VCaP (cell line): ENCODE data around the gene ZCCHC14.

Experiments
- H3K27ac ChIP-seq: fragments of 450-650 bp; 2 replicates; pipeline ENCODE4 v1.5.1; 2017
- TF ChIP-seq, protein P1 (sequence below): fragments of 450-650 bp; conservative IDR thresholded peaks from 2 replicates; pipeline ENCODE4 v1.5.1; 2017; ENCODE audit warnings: mild to moderate bottlenecking, moderate library complexity

ZCCHC14 gene

DNA sequence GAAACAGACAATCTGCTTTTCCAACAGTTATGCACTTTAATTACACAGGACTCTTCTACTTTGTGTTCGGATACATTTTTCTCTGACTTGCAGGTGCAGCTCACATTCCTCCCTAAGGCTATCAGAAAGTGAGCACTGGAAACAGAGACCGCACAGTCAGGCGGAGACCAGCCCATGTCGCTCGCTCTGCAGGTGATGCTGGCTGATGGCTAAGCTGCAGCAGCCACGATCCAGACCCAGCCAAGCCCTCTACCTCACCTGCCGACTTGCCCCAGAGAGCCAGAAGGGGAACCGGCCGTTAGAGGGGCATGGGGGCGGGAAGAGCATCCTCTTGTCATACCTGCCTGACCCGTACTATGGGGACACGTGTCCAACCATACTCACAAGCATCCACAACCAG, 66.9 kb downstream of the ZCCHC14 start:
- TF ChIP-seq, protein P1, sequence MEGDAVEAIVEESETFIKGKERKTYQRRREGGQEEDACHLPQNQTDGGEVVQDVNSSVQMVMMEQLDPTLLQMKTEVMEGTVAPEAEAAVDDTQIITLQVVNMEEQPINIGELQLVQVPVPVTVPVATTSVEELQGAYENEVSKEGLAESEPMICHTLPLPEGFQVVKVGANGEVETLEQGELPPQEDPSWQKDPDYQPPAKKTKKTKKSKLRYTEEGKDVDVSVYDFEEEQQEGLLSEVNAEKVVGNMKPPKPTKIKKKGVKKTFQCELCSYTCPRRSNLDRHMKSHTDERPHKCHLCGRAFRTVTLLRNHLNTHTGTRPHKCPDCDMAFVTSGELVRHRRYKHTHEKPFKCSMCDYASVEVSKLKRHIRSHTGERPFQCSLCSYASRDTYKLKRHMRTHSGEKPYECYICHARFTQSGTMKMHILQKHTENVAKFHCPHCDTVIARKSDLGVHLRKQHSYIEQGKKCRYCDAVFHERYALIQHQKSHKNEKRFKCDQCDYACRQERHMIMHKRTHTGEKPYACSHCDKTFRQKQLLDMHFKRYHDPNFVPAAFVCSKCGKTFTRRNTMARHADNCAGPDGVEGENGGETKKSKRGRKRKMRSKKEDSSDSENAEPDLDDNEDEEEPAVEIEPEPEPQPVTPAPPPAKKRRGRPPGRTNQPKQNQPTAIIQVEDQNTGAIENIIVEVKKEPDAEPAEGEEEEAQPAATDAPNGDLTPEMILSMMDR = no peak
- H3K27ac ChIP-seq = no peak overlapping the region

GRCh38 chr16:87424266-87424665, 68.6 kb downstream of the ZCCHC14 start:
- H3K27ac ChIP-seq = no peak overlapping the region
- TF ChIP-seq, protein P1 = no peak

DNA sequence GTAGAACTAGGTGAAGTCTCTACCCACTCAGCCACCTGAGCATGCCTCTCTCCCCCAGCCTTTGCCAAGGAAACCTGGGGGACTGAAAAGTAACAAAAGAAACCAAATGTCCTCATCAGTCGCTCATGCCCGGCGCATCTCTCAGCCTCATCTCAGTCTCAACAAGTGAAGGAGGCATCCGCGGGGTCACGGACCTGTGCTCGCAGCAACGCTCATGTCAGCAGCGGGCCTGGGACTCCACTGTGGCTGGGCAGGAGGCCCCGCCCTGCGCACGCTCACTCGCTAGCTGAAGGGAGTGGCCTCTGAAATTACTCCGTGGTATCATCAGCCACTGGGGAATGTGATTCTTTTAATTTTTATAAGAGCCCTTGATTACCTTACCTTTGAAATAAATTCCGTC, 69.4 kb downstream of the ZCCHC14 start:
- H3K27ac ChIP-seq = no peak overlapping the region
- TF ChIP-seq, protein P1 = no peak

DNA sequence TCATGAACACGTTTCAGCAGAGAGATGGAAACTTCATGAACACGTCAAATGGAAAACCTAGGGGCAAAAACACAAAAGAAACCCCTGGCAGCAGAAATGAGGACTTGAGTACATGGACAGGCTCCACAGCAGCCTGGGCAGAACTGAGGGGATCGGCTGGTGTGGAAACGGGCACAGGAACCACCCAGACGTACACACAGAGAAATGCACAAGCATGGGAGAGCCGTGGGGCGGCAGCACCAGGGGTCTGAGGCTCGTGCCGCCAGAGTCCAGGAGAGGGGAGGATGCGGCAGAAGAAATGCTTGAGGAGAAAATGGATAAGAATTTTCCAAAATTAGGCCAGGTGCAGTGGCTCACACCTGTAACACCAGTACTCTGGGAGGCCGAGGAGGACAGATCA, 70.7 kb downstream of the ZCCHC14 start:
- TF ChIP-seq, protein P1 = no peak

DNA sequence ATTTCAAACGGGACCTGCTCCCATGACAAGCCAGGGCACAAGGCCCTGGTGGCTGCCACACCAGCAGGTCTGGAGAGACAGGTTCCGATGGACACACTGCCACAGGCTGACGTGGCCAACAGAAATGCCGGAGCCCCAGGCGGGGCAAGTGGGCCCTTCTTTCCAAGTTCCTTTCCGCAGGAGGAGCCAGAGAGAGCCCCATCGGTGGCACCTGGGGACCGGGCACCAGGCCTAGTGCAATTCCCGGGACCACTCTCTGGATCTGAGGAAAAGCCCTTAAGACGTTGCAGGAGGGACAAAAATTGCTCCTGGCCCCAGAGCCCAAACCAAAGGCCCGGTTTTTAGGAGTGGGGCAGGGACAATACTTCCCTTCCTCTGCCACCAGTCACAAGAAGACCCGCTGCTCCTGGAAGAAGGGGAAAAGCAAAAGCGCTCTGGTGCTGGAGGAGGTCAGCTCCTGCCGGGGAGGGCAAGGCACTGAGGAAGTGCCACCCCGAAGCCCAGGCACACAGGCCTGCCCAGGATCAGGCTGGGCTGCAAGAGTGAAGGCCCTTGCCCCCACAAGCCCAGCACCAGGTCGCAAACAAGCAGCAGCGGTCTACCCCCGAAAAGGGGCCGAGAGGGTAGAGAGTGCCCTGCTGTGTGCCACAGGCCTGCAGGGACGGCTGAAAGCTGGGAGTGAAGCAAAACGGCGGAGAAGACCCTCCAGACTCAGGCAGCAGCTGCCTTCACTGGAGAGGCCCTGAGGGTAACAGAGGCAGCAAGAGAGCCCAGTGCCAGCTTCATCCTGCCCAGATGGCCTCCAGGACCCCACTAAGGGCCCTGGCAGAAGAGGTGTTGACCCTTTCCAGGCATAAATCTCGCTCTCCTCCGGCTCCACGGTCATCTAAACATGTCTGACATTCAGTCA, 71.6 kb downstream of the ZCCHC14 start:
- no peak overlapping the region for H3K27ac ChIP-seq
- TF ChIP-seq, protein P1 = no peak

More for the DNA sequence above, 70.7 kb downstream of the ZCCHC14 start:
- H3K27ac ChIP-seq = no peak overlapping the region

DNA sequence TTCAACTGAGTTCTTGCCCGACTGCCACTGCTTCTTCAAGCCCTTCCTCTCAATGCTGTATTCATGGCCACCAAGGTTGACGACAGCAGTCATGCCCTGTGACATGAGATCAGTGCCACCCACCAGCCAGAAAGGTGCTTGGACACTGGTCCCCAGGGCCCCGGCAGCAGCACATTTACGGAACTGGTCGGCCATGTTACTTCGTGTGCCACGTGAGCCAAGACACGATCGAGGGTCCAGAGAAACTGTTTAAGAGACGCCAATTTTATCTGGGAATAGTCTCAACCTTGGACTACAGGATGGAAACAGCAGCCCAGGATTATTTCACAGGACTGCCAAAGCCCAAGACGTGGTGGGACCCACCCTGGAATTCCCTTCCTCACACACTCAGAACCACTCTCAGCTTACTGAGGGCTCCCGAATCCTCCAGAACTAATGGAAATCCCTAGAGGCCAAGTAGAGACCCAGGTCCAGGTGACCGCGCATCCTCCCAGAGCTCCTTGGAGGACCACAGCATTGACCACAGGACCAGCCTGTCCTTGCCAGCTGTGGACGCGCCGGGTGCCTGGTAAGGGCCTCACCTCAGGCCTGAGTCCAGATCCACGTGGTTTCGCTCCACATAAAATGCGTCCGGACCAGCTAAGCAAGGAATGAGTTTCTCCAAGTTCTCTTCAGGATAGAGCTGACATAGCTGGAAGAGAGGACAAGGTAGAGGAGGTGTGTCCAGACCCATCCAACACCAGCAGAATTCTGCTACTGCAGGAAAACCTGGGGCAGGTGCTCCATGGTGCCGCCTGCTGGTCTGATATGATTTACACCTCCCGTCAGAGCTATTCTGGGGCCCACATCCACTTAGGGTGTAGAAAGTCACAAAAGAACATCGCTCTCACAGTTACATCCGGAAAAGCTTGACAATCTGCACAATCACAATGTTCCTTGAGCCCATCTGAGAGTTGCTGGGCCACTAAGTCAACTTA, 72.5 kb downstream of the ZCCHC14 start:
- H3K27ac ChIP-seq = no peak overlapping the region
- TF ChIP-seq, protein P1 = no peak

DNA sequence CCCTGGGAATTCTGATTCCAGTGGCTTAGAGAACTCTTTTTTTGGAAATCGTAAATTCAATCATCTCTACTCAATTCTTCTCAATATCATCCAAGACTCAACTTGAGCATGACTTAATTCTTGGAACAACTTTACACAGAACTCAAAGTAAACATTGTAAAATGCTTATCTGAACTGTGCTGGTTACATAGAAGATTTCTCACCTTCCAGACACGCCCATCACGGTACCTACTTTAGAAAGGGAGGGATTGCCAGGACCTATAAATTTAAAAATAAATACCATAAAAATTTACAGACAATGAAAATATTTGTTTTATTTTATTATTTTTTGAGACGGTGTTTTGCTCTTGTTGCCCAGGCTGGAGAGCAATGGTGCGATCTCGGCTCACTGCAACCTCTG, 74.2 kb downstream of the ZCCHC14 start:
- H3K27ac ChIP-seq = no peak overlapping the region
- TF ChIP-seq, protein P1 = no peak
